B cell (primary cell): ENCODE results near the gene OR10H4.
"Not testable (repeated sequence)": the region's sequence is repeated elsewhere in the genome, so short reads cannot be mapped to it uniquely, and the experiment has no call there.

Source experiments
- EZH2 ChIP-seq: IDR thresholded peaks from 2 replicates; pipeline ENCODE4 v1.6.1; 2012; ENCODE audit warnings: borderline replicate concordance, low read depth, mild to moderate bottlenecking, moderate library complexity, low read length; ENCODE audit not compliant: insufficient read depth, poor library complexity, severe bottlenecking
- TF ChIP-seq, protein P1 (sequence below): fragments of 200-600 bp; IDR thresholded peaks from one replicate; pipeline ENCODE4 v1.8.0; 2022; ENCODE audit warnings: antibody characterized with exemption, mild to moderate bottlenecking

- TF ChIP-seq, protein P1, sequence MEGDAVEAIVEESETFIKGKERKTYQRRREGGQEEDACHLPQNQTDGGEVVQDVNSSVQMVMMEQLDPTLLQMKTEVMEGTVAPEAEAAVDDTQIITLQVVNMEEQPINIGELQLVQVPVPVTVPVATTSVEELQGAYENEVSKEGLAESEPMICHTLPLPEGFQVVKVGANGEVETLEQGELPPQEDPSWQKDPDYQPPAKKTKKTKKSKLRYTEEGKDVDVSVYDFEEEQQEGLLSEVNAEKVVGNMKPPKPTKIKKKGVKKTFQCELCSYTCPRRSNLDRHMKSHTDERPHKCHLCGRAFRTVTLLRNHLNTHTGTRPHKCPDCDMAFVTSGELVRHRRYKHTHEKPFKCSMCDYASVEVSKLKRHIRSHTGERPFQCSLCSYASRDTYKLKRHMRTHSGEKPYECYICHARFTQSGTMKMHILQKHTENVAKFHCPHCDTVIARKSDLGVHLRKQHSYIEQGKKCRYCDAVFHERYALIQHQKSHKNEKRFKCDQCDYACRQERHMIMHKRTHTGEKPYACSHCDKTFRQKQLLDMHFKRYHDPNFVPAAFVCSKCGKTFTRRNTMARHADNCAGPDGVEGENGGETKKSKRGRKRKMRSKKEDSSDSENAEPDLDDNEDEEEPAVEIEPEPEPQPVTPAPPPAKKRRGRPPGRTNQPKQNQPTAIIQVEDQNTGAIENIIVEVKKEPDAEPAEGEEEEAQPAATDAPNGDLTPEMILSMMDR: not testable (repeated sequence)
- not testable (repeated sequence) for TF ChIP-seq EZH2
Observed at GRCh38 chr19:15899561-15899960, 49.2 kb upstream of the OR10H4 start.
